Measurements from ENCODE around the gene IL6. TPM values are rescaled to one million over a fixed set of nuclear protein-coding genes. Genes with fewer than 3 reads are reported as not detected.

Gene IL6
- total and polyA plus RNA-seq, 2 donors (not counting 1 experiment from before 2014, with no cell fraction given), result 2.6 to 222 TPM

DNA sequence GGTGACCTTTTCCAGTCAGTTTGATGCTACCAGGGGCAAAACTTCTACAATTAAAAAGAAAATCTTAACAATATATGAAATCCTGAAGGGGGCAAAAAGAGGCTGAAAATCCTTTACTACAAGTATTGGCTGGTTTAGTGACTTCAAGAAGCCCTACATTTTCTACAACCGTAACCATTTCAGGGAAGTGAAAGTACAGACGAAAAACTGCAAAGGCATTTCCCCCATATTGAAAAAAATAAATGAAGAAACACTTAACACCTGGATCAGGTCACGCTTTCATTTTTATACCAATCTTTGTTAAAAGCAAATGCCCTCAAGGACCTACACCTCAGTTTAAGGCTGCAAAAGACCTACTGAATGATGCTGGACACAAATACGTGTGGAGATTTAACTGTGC, 38.6 kb downstream of the IL6 start:
- intact Hi-C loops (cut with micrococcal nuclease), result no loop called here

DNA sequence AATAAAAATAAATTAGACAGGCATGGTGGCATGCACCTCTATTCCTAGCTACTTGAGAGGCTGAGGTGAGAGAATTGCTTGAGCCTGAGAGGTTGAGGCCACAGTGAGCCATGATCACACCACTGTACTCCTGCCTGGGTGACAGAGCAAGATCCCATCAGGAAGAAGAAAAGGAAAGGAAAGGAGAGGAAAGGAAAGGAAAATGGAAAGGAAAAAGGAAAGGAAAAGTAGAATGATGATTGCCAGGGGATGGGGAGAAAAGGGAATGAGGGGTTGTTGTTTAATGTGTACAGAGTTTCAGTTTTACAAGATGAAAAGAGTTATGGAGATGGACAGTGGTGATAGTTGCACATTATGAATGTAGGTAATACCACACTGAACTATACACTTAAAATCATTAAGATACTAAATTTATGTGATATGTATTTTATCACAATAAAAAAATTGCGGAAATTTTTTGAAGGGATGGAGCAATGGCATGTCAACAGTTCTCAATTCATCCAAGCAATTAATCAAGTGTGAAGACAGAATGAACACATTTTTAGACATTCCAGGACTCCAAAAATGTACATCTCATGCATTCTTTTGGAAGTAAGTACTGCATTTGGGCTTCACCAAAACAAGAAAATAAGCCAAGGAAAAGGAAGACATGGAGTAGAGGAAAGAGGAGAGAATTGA, 44.3 kb downstream of the IL6 start:
- H3K4me3 Mint-ChIP-seq, result no peak overlapping the region
- CTCF ChIA-PET, result interaction anchor here (0.7 to 2.2 kb wide), 2 partner anchors 11 to 734 kb away, joined by 3 to 8 read pairs; no protein-coding TSS in a partner anchor
- no peak for TF ChIP-seq EZH2 (IDR thresholded peaks at IDR 0.05; ENCODE audit: borderline replicate concordance, insufficient read depth, low read depth, low read length, poor library complexity, severe bottlenecking)
- TF ChIP-seq, protein P1, sequence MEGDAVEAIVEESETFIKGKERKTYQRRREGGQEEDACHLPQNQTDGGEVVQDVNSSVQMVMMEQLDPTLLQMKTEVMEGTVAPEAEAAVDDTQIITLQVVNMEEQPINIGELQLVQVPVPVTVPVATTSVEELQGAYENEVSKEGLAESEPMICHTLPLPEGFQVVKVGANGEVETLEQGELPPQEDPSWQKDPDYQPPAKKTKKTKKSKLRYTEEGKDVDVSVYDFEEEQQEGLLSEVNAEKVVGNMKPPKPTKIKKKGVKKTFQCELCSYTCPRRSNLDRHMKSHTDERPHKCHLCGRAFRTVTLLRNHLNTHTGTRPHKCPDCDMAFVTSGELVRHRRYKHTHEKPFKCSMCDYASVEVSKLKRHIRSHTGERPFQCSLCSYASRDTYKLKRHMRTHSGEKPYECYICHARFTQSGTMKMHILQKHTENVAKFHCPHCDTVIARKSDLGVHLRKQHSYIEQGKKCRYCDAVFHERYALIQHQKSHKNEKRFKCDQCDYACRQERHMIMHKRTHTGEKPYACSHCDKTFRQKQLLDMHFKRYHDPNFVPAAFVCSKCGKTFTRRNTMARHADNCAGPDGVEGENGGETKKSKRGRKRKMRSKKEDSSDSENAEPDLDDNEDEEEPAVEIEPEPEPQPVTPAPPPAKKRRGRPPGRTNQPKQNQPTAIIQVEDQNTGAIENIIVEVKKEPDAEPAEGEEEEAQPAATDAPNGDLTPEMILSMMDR (IDR thresholded peaks at IDR 0.05), result no peak

More for the DNA sequence above, 38.6 kb downstream of the IL6 start:
- ChIA-PET CTCF (interaction anchor here (1.2 to 2.1 kb wide), 2 partner anchors 17 to 204 kb away, joined by 3 to 9 read pairs; no protein-coding TSS in a partner anchor), POLR2A (no interaction called here)
- H3K4me2 ChIP-seq (replicated peaks; ENCODE audit: low read depth, low read length, poor library complexity, severe bottlenecking), result peak overlapping the region; percentile 30
- Mint-ChIP-seq H3K27me3 (peaks cover 4% of the 10 kb centered on the region), H3K4me1 (peaks cover 20% of the 10 kb centered on the region), H3K9me3 (ENCODE audit: insufficient read depth) (no peaks in the 10 kb centered on the region), H3K4me3 (peak overlapping the region; percentile 62), H3K27ac (peak overlapping the region; percentile 80)
- WGBS (ENCODE audit: insufficient coverage), result 0% methylated on average over 2 of the region's 4 CpGs
- no peak overlapping the region for H3K27ac ChIP-seq (ENCODE audit: low read length in 2 of 2)
- H3K4me1 ChIP-seq (ENCODE audit: control insufficient read depth in 2 of 2, insufficient read depth in 2 of 2, low read length in 2 of 2), result peaks cover 12 to 14% of the 10 kb centered on the region in 2 donors
- no peaks in the 10 kb centered on the region for H3K27me3 ChIP-seq (replicated peaks in 1 of 4; ENCODE audit: control extremely low read depth in 1 of 4, control insufficient read depth in 3 of 4, insufficient read depth in 4 of 4, low read length in 3 of 4)
- ATAC-seq (ENCODE audit: low read depth) (peak; percentile 68), DNase-seq (peak; percentile 73)
- H3K9me3 ChIP-seq (ENCODE audit: control extremely low read depth in 1 of 3, control insufficient read depth in 2 of 3, insufficient read depth in 1 of 3, low read length in 2 of 3), result peaks cover 0 to 4% (median 3%) of the 10 kb centered on the region in 3 donors
- H4K20me1 ChIP-seq (ENCODE audit: control insufficient read depth, insufficient read depth, low read length, poor library complexity, severe bottlenecking), result no peaks in the 10 kb centered on the region
- TF ChIP-seq EZH2 (IDR thresholded peaks at IDR 0.05; ENCODE audit: borderline replicate concordance, insufficient read depth, low read depth, low read length, poor library complexity, severe bottlenecking), result no peak
- TF ChIP-seq, protein P1 (IDR thresholded peaks at IDR 0.05), result no peak
- peak overlapping the region; percentile 36 for H2AFZ ChIP-seq (ENCODE audit: insufficient read depth, low read depth, low read length, poor library complexity, severe bottlenecking)
- no peaks in the 10 kb centered on the region for H3K79me2 ChIP-seq (ENCODE audit: control insufficient read depth, insufficient read depth, low read length)
- H3K4me3 ChIP-seq (ENCODE audit: control extremely low read depth in 1 of 5, extremely low read depth in 1 of 5, insufficient read depth in 1 of 5, low read depth in 2 of 5, low read length in 4 of 5), result peak overlapping the region in 1 of 5 experiments; percentile 12
- H3K9ac ChIP-seq (ENCODE audit: low read length), result no peak overlapping the region
- H3K36me3 ChIP-seq (replicated peaks in 1 of 2; ENCODE audit: control extremely low read depth in 1 of 2, control insufficient read depth in 1 of 2, extremely low read depth in 1 of 2, insufficient read depth in 2 of 2, low read length in 1 of 2), result no peaks in the 10 kb centered on the region

More for the DNA sequence above, 44.3 kb downstream of the IL6 start:
- Histone ChIP-seq H3K79me2 (ENCODE audit: control insufficient read depth, insufficient read depth, low read length) (no peaks in the 10 kb centered on the region), H3K9me3 (ENCODE audit: control extremely low read depth in 1 of 3, control insufficient read depth in 2 of 3, insufficient read depth in 1 of 3, low read length in 2 of 3) (no peaks in the 10 kb centered on the region), H3K4me1 (ENCODE audit: control insufficient read depth in 2 of 2, insufficient read depth in 2 of 2, low read length in 2 of 2) (no peaks in the 10 kb centered on the region), H4K20me1 (ENCODE audit: control insufficient read depth, insufficient read depth, low read length, poor library complexity, severe bottlenecking) (no peaks in the 10 kb centered on the region), H3K9ac (ENCODE audit: low read length) (no peak overlapping the region), H3K4me3 (ENCODE audit: control extremely low read depth in 1 of 5, extremely low read depth in 1 of 5, insufficient read depth in 1 of 5, low read depth in 2 of 5, low read length in 4 of 5) (no peak overlapping the region), H2AFZ (ENCODE audit: insufficient read depth, low read depth, low read length, poor library complexity, severe bottlenecking) (no peak overlapping the region), H3K27me3 (replicated peaks in 1 of 4; ENCODE audit: control extremely low read depth in 1 of 4, control insufficient read depth in 3 of 4, insufficient read depth in 4 of 4, low read length in 3 of 4) (peaks cover 0 to 4% (median 0%) of the 10 kb centered on the region in 4 experiments), H3K36me3 (replicated peaks in 1 of 2; ENCODE audit: control extremely low read depth in 1 of 2, control insufficient read depth in 1 of 2, extremely low read depth in 1 of 2, insufficient read depth in 2 of 2, low read length in 1 of 2) (no peaks in the 10 kb centered on the region), H3K4me2 (replicated peaks; ENCODE audit: low read depth, low read length, poor library complexity, severe bottlenecking) (no peak overlapping the region), H3K27ac (ENCODE audit: low read length in 2 of 2) (no peak overlapping the region)
- DNase-seq, result no peak
- POLR2A ChIA-PET, result interaction anchor here (0.7 kb wide), 1 partner anchor 42 kb away, joined by 3 read pairs; no protein-coding TSS in a partner anchor
- ATAC-seq (ENCODE audit: low read depth), result no peak
- Mint-ChIP-seq H3K9me3 (ENCODE audit: insufficient read depth) (no peaks in the 10 kb centered on the region), H3K27me3 (peaks cover 19% of the 10 kb centered on the region), H3K4me1 (peaks cover 3% of the 10 kb centered on the region), H3K27ac (no peak overlapping the region)
- intact Hi-C loops (cut with micrococcal nuclease), result no loop called here
- no CpG with 5 or more reads among the region's 1 CpG for WGBS (ENCODE audit: insufficient coverage)

Data from B cell (primary cell).